Fibroblast of villous mesenchyme (primary cell): ENCODE measurements around the gene PSMC4. TPM values are rescaled to one million over a fixed set of nuclear protein-coding genes. Genes with fewer than 3 reads are reported as not detected.
A peak's percentile ranks its signal among the peaks of the same experiment; 100 is the strongest.

Experiments
- DNase-seq: peaks from one replicate; pipeline ENCODE4 v3.0.0-alpha.2; 2010; ENCODE audit warnings: low read depth
- H3K4me3 ChIP-seq: 2 replicates; pipeline ENCODE4 v1.5.1; 2011; ENCODE audit warnings: low read depth, mild to moderate bottlenecking, low read length
- total RNA-seq: library from RNA; depleted of rRNA; stranded (reverse); fragments of >200 nt; gene quantifications from 2 replicates; pipeline ENCODE4 v1.2.3, GENCODE V29; 2012
- TF ChIP-seq, protein P1 (sequence below): IDR thresholded peaks from 2 replicates; pipeline ENCODE4 v1.5.1; 2012; ENCODE audit warnings: low read depth, mild to moderate bottlenecking, low read length; ENCODE audit not compliant: insufficient read depth

The PSMC4 gene
- total RNA-seq, 1 donor, result 106 TPM

DNA sequence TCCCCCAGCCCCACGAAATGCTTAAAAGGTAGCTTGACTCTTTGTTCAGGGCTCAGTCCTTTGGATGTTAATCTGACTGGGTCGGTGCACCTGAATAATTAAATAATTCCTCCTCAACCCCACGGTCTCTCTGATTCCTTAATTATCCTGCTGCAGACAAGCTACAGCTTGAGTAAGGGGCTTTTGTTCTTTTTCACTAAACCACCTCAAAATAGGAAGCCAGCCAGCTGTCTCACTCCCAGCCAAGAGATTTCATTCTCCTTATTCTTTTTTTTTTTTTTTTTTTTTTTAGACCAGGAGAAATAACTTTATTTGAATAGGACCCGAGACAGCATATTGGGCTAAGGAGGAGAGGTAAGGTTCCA, 28.6 kb upstream of the PSMC4 start:
- no peak for DNase-seq
- TF ChIP-seq, protein P1, sequence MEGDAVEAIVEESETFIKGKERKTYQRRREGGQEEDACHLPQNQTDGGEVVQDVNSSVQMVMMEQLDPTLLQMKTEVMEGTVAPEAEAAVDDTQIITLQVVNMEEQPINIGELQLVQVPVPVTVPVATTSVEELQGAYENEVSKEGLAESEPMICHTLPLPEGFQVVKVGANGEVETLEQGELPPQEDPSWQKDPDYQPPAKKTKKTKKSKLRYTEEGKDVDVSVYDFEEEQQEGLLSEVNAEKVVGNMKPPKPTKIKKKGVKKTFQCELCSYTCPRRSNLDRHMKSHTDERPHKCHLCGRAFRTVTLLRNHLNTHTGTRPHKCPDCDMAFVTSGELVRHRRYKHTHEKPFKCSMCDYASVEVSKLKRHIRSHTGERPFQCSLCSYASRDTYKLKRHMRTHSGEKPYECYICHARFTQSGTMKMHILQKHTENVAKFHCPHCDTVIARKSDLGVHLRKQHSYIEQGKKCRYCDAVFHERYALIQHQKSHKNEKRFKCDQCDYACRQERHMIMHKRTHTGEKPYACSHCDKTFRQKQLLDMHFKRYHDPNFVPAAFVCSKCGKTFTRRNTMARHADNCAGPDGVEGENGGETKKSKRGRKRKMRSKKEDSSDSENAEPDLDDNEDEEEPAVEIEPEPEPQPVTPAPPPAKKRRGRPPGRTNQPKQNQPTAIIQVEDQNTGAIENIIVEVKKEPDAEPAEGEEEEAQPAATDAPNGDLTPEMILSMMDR, result no peak

GRCh38 chr19:39943586-39943985, 27.4 kb upstream of the PSMC4 start:
- DNase-seq, result no peak
- TF ChIP-seq, protein P1, result no peak
- H3K4me3 ChIP-seq, result no peak overlapping the region

More for the DNA sequence above, 28.6 kb upstream of the PSMC4 start:
- no peak overlapping the region for H3K4me3 ChIP-seq

GRCh38 chr19:39946532-39946931, 24.4 kb upstream of the PSMC4 start:
- TF ChIP-seq, protein P1, result no peak
- DNase-seq, result no peak

DNA sequence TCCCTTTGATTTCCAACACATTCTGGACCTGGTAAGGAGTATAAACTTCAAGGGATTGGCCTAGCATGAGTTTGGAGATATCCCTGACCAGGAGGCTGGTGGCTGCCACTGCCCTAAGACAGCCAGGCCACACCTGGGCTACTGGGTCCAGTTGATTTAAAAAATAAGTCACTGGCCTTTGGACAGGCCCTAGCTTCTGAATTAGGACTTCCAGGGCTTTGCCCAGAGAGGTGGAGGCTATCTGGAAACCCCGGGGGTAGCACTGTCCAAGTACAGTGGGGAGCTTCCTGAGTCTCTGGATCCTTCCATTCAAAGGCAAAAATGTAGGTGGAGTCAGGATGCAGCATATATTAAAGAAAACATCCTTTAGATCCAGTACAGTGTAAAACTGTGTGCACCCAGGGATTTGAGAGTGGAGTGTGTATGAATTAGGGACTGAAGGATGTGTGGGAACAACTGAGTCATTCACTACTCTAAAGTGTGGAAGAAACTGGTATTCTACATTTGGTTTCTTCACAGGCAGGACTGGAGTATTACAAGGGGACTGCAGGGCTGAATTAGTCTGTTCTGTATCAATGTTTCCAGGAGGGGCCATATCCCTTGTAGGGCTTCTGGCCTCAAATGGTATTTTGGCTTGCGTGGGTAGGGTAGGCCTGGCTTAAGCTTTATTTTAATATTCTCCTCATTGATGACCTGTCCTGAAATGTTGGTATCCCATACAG, 21.8 kb upstream of the PSMC4 start:
- TF ChIP-seq, protein P1, result no peak
- no peak for DNase-seq
- H3K4me3 ChIP-seq, result no peak overlapping the region

More at GRCh38 chr19:39946532-39946931, 24.4 kb upstream of the PSMC4 start:
- H3K4me3 ChIP-seq, result no peak overlapping the region

GRCh38 chr19:39951065-39951650, 19.8 kb upstream of the PSMC4 start:
- no peak overlapping the region for H3K4me3 ChIP-seq
- TF ChIP-seq, protein P1, result no peak
- DNase-seq, result no peak

GRCh38 chr19:39951686-39952085, 19.3 kb upstream of the PSMC4 start:
- TF ChIP-seq, protein P1, result no peak
- DNase-seq, result peak; percentile 9

More at GRCh38 chr19:39951686-39952085, 19.3 kb upstream of the PSMC4 start:
- H3K4me3 ChIP-seq, result no peak overlapping the region
